ENCODE data around the gene PTPRU.

Gene PTPRU

DNA sequence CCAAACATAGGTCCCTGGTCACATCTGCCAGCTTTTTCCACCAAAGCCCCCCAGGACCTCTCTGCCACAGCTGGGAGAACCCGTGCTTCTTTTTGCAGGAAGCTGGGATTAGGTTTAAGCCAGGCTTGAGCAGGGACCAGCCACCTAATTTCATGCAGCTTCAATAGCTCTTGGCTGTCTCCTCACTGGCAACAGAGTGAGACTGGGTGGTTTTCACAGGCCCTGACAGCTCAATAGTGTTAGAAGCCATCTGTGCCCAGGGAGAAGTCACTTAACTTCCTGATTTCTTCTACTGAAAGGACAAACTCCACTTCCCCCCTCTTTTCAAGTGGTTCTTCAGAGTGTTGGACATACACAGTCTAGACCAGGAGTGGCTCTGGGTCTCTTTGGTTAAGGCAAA is 34.3 kb upstream of the PTPRU start:
- ChIA-PET CTCF (interaction anchor here (1.1 to 1.9 kb wide), 4 partner anchors 8 to 324 kb away, joined by 3 to 10 read pairs (median 6); partner anchors contain the start of gene SRSF4), POLR2A (interaction anchor here (1.0 to 6.1 kb wide), 2 partner anchors 21 to 320 kb away, joined by 3 to 29 read pairs; partner anchors contain the start of gene SRSF4)
- DNase-seq (ENCODE audit: extremely low spot score), result no peak
- TF ChIP-seq SP1 (IDR thresholded peaks at IDR 0.05) (no peak), CTBP1 (IDR thresholded peaks at IDR 0.05; ENCODE audit: borderline replicate concordance) (no peak), ZNF384 (IDR thresholded peaks at IDR 0.05) (no peak), FOXM1 (IDR thresholded peaks at IDR 0.05; ENCODE audit: borderline replicate concordance) (no peak), ELF4 (IDR thresholded peaks at IDR 0.05) (no peak), ARNT (IDR thresholded peaks at IDR 0.05) (no peak), LEF1 (IDR thresholded peaks at IDR 0.05; ENCODE audit: borderline replicate concordance) (no peak), HDGF (IDR thresholded peaks at IDR 0.05; ENCODE audit: borderline replicate concordance) (no peak), TARDBP (IDR thresholded peaks at IDR 0.05) (no peak), BHLHE40 (IDR thresholded peaks at IDR 0.05; ENCODE audit: borderline replicate concordance) (no peak), L3MBTL2 (conservative IDR thresholded peaks at IDR 0.05) (no peak), FOXA1 (IDR thresholded peaks at IDR 0.05) (no peak)
- TF ChIP-seq, protein P1, sequence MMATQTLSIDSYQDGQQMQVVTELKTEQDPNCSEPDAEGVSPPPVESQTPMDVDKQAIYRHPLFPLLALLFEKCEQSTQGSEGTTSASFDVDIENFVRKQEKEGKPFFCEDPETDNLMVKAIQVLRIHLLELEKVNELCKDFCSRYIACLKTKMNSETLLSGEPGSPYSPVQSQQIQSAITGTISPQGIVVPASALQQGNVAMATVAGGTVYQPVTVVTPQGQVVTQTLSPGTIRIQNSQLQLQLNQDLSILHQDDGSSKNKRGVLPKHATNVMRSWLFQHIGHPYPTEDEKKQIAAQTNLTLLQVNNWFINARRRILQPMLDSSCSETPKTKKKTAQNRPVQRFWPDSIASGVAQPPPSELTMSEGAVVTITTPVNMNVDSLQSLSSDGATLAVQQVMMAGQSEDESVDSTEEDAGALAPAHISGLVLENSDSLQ (IDR thresholded peaks at IDR 0.05), result no peak

DNA sequence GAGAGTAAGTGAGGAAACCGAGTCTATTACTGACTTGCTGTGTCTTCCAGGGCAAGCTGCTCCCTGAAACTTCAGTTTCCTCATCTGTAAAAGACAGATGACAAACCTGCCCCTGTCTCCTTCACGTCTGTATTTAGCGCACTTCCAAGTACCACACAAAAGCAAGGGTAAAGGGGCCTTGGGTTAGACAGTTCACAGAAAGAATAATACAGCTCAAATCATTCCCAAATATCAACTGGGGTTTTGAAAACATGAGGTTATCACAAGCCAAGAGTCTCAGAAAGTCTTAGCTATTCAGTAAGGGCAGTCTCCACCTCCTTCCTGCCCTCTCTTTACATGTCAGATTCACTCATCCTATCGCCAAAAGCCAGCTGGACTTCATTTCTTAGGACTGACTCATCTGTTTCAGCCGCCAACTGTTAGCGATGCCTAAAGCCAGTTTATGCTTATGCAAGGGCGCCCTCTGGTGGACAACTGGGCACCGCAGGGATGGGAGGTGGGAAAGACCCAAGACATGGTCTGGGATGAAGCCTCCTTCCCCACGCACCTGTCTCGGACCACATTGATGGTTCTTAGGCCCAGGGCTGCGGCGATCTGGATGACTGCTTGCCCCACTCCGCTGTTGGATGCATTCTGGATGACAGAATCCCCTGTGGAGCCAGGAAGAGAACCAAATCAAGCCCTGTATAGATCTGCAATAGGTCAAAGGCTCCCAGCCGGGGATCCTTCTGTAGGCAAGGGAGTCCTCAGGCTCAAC is 33.6 kb upstream of the PTPRU start:
- CTCF ChIA-PET, result interaction anchor here (0.6 to 1.9 kb wide), 8 partner anchors 9 to 325 kb away, joined by 3 to 10 read pairs (median 6); partner anchors contain the start of gene SRSF4
- no peak for TF ChIP-seq ELF4 (IDR thresholded peaks at IDR 0.05)
- no peak for TF ChIP-seq ZNF384 (IDR thresholded peaks at IDR 0.05)
- TF ChIP-seq HDGF (IDR thresholded peaks at IDR 0.05; ENCODE audit: borderline replicate concordance), result no peak
- POLR2A ChIA-PET, result interaction anchor here (1.0 to 6.1 kb wide), 2 partner anchors 21 to 321 kb away, joined by 3 to 29 read pairs; partner anchors contain the start of gene SRSF4
- peak; percentile 97 for DNase-seq (ENCODE audit: extremely low spot score)

DNA sequence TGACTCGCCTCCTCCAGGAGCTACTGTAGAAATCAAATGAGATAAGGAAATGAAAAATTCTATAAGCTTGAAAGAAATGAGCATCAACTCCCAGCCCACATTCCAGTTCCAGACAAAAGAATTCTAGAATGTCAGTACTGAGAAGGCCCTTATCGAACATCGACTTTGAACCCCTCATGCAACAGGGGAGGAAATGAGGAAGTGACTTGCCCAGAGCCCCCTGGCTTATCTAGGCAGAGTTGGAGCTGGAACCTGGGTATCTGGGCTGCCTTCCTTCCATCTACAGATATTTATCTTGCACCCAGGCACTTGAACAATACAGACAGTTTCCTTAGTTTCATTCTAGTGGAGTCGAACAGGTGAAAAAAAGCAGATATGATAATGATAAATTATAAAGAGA is 27.9 kb upstream of the PTPRU start:
- CTCF ChIA-PET, result no interaction called here
- TF ChIP-seq ZNF384 (IDR thresholded peaks at IDR 0.05) (no peak), L3MBTL2 (conservative IDR thresholded peaks at IDR 0.05) (no peak), TARDBP (IDR thresholded peaks at IDR 0.05) (no peak), ARNT (IDR thresholded peaks at IDR 0.05) (no peak), ELF4 (IDR thresholded peaks at IDR 0.05) (no peak), FOXM1 (IDR thresholded peaks at IDR 0.05; ENCODE audit: borderline replicate concordance) (no peak), HDGF (IDR thresholded peaks at IDR 0.05; ENCODE audit: borderline replicate concordance) (no peak), SP1 (IDR thresholded peaks at IDR 0.05) (no peak), BHLHE40 (IDR thresholded peaks at IDR 0.05; ENCODE audit: borderline replicate concordance) (no peak), NFRKB (IDR thresholded peaks at IDR 0.05) (no peak), SUZ12 (IDR thresholded peaks at IDR 0.05) (no peak), FOXK2 (IDR thresholded peaks at IDR 0.05) (no peak), CTBP1 (IDR thresholded peaks at IDR 0.05; ENCODE audit: borderline replicate concordance) (no peak), LEF1 (IDR thresholded peaks at IDR 0.05; ENCODE audit: borderline replicate concordance) (no peak)
- DNase-seq (ENCODE audit: extremely low spot score), result no peak
- POLR2A ChIA-PET, result interaction anchor here (0.7 to 1.8 kb wide), 2 partner anchors 26 to 43 kb away, joined by 3 to 4 read pairs; partner anchors contain the start of gene SRSF4

DNA sequence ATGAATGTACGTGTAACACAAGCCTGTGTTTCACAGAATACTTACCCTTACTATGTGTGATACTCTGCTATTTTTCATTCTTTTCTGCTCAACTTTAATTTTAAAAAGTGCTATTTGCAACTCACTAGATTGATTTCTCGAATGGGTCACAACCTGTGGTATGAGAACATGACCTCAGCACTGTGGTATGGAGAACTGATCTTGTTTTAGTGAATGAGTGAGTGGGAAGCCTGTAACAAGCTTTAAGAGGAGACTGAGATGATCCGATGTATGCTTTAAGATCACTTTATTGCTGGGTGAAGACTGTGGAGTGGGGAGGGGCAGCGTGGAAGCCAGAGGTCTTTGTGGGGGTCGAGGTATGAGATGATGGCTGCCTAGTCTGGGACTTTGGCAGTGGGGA is 27.1 kb upstream of the PTPRU start:
- DNase-seq (ENCODE audit: extremely low spot score), result no peak
- ChIA-PET CTCF (no interaction called here), POLR2A (interaction anchor here (2.3 kb wide), 1 partner anchor 27 kb away, joined by 5 read pairs; the partner anchor contains the start of gene SRSF4)
- TF ChIP-seq ELF4 (IDR thresholded peaks at IDR 0.05), result no peak
- TF ChIP-seq FOXK2 (IDR thresholded peaks at IDR 0.05), result no peak
- no peak for TF ChIP-seq FOXA1 (IDR thresholded peaks at IDR 0.05)
- TF ChIP-seq NFRKB (IDR thresholded peaks at IDR 0.05), result no peak

DNA sequence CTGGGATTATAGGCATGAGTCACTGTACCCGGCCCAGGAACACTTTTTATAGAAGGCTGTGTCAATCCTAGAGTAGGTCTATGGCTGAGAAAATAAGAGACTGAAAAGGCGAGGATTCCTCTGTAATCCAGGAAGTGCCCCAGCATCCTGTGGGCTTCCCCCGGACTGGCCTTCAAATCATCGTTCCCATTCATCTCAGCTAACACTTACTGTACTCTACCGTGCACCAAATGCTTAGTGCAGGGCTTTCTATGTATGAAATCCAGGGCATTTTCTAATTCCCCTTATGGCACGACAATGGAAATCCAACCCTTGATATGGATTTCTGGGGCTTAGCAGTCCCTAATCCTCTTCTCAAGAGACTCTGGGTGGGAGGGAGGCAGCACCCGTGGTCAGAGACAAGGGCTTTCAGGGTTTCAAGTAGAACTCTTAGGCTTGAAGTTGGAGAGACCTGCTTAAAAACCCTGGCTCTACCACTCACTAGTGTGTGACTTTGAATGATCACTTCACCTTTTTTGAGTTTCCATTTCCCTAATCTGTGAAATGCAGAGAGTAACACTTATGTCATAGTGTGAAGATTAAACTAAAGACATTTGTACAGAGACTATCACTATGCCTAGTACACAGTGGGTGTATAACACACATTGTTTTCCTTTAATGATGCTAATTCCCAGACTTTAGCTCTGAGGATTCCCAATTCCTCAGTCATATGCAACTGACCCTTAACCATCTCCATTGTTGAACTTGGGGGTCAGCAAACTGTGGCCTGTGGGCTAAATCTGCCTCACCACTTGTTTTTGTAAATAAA is 25.8 kb upstream of the PTPRU start:
- no peak for TF ChIP-seq LEF1 (IDR thresholded peaks at IDR 0.05; ENCODE audit: borderline replicate concordance)
- no peak for TF ChIP-seq L3MBTL2 (conservative IDR thresholded peaks at IDR 0.05)
- no peak for TF ChIP-seq FOXK2 (IDR thresholded peaks at IDR 0.05)
- TF ChIP-seq ELF4 (IDR thresholded peaks at IDR 0.05), result no peak
- no peak for TF ChIP-seq HDGF (IDR thresholded peaks at IDR 0.05; ENCODE audit: borderline replicate concordance)
- no peak for TF ChIP-seq TARDBP (IDR thresholded peaks at IDR 0.05)
- no peak for TF ChIP-seq FOXA1 (IDR thresholded peaks at IDR 0.05)
- no peak for TF ChIP-seq CTBP1 (IDR thresholded peaks at IDR 0.05; ENCODE audit: borderline replicate concordance)
- TF ChIP-seq, protein P1 (IDR thresholded peaks at IDR 0.05), result no peak
- no peak for DNase-seq (ENCODE audit: extremely low spot score)
- ChIA-PET CTCF (no interaction called here), POLR2A (interaction anchor here (2.3 kb wide), 1 partner anchor 29 kb away, joined by 5 read pairs; the partner anchor contains the start of gene SRSF4)

Data from HEK293T (cell line).